ENCODE results near the gene CPNE7. TPM values are rescaled to one million over a fixed set of nuclear protein-coding genes. Genes with fewer than 3 reads are reported as not detected.

CPNE7 gene
- total and polyA plus RNA-seq, 2 donors (not counting 1 experiment from before 2014, with no cell fraction given), result 10.2 to 53.0 TPM

GRCh38 chr16:89605186-89605970 lies 29.8 kb downstream of the CPNE7 start:
- Histone ChIP-seq H3K4me1 (ENCODE audit: control insufficient read depth, extremely low read depth, insufficient read depth, low read length) (peaks cover 12% of the 10 kb centered on the region), H3K79me2 (ENCODE audit: control insufficient read depth, insufficient read depth, low read length) (no peaks in the 10 kb centered on the region), H3K36me3 (ENCODE audit: control insufficient read depth, insufficient read depth, low read length) (no peaks in the 10 kb centered on the region), H2AFZ (ENCODE audit: low read length) (no peak overlapping the region), H3K27ac (ENCODE audit: insufficient read depth, low read length) (no peak overlapping the region), H3K27me3 (ENCODE audit: control insufficient read depth, insufficient read depth, low read length) (no peaks in the 10 kb centered on the region), H3K9me3 (ENCODE audit: control insufficient read depth, insufficient read depth, low read depth, low read length) (no peaks in the 10 kb centered on the region), H3K9ac (ENCODE audit: insufficient read depth, low read length) (no peak overlapping the region), H3K4me3 (replicated peaks in 1 of 4; ENCODE audit: control extremely low read depth in 1 of 4, insufficient read depth in 1 of 4, low read depth in 3 of 4, low read length in 4 of 4) (no peak overlapping the region), H4K20me1 (ENCODE audit: control insufficient read depth, extremely low read depth, insufficient read depth, low read length) (no peaks in the 10 kb centered on the region), H3K4me2 (ENCODE audit: extremely low read depth, insufficient read depth, low read length) (no peak overlapping the region)
- DNase-seq (ENCODE audit: low read depth in 2 of 2), result no peak
- TF ChIP-seq CTCF (conservative IDR thresholded peaks at IDR 0.05 in 1 of 2, IDR thresholded peaks at IDR 0.05 in 1 of 2; ENCODE audit: low read depth in 1 of 2, low read length in 2 of 2), result no peak
- TF ChIP-seq EZH2 (IDR thresholded peaks at IDR 0.05; ENCODE audit: low read length, missing control alignments), result no peak

GRCh38 chr16:89606006-89606405 lies 30.4 kb downstream of the CPNE7 start:
- H2AFZ ChIP-seq (ENCODE audit: low read length), result no peak overlapping the region
- no peak overlapping the region for H3K4me3 ChIP-seq (replicated peaks in 1 of 4; ENCODE audit: control extremely low read depth in 1 of 4, insufficient read depth in 1 of 4, low read depth in 3 of 4, low read length in 4 of 4)
- no peak for DNase-seq (ENCODE audit: low read depth in 2 of 2)
- H3K36me3 ChIP-seq (ENCODE audit: control insufficient read depth, insufficient read depth, low read length), result no peaks in the 10 kb centered on the region
- H3K4me1 ChIP-seq (ENCODE audit: control insufficient read depth, extremely low read depth, insufficient read depth, low read length), result peaks cover 12% of the 10 kb centered on the region
- no peaks in the 10 kb centered on the region for H3K27me3 ChIP-seq (ENCODE audit: control insufficient read depth, insufficient read depth, low read length)
- no peak for TF ChIP-seq EZH2 (IDR thresholded peaks at IDR 0.05; ENCODE audit: low read length, missing control alignments)
- H3K4me2 ChIP-seq (ENCODE audit: extremely low read depth, insufficient read depth, low read length), result no peak overlapping the region
- no peak overlapping the region for H3K27ac ChIP-seq (ENCODE audit: insufficient read depth, low read length)
- H3K9me3 ChIP-seq (ENCODE audit: control insufficient read depth, insufficient read depth, low read depth, low read length), result no peaks in the 10 kb centered on the region
- no peak overlapping the region for H3K9ac ChIP-seq (ENCODE audit: insufficient read depth, low read length)
- H4K20me1 ChIP-seq (ENCODE audit: control insufficient read depth, extremely low read depth, insufficient read depth, low read length), result no peaks in the 10 kb centered on the region
- no peaks in the 10 kb centered on the region for H3K79me2 ChIP-seq (ENCODE audit: control insufficient read depth, insufficient read depth, low read length)

- Histone ChIP-seq H3K4me3 (replicated peaks in 1 of 4; ENCODE audit: control extremely low read depth in 1 of 4, insufficient read depth in 1 of 4, low read depth in 3 of 4, low read length in 4 of 4) (no peak overlapping the region), H3K27ac (ENCODE audit: insufficient read depth, low read length) (no peak overlapping the region), H3K27me3 (ENCODE audit: control insufficient read depth, insufficient read depth, low read length) (no peaks in the 10 kb centered on the region), H2AFZ (ENCODE audit: low read length) (no peak overlapping the region), H3K79me2 (ENCODE audit: control insufficient read depth, insufficient read depth, low read length) (no peaks in the 10 kb centered on the region), H4K20me1 (ENCODE audit: control insufficient read depth, extremely low read depth, insufficient read depth, low read length) (no peaks in the 10 kb centered on the region), H3K4me1 (ENCODE audit: control insufficient read depth, extremely low read depth, insufficient read depth, low read length) (peaks cover 7% of the 10 kb centered on the region), H3K9ac (ENCODE audit: insufficient read depth, low read length) (no peak overlapping the region), H3K36me3 (ENCODE audit: control insufficient read depth, insufficient read depth, low read length) (no peaks in the 10 kb centered on the region), H3K4me2 (ENCODE audit: extremely low read depth, insufficient read depth, low read length) (no peak overlapping the region), H3K9me3 (ENCODE audit: control insufficient read depth, insufficient read depth, low read depth, low read length) (no peaks in the 10 kb centered on the region)
- no peak for TF ChIP-seq CTCF (conservative IDR thresholded peaks at IDR 0.05 in 1 of 2, IDR thresholded peaks at IDR 0.05 in 1 of 2; ENCODE audit: low read depth in 1 of 2, low read length in 2 of 2)
- no peak for TF ChIP-seq EZH2 (IDR thresholded peaks at IDR 0.05; ENCODE audit: low read length, missing control alignments)
- DNase-seq (ENCODE audit: low read depth in 2 of 2), result no peak
Observed at GRCh38 chr16:89607453-89607852, 31.9 kb downstream of the CPNE7 start.
